Naive thymus-derived CD4-positive, alpha-beta T cell (primary cell): ENCODE measurements around the gene RNF225. TPM values are rescaled to one million over a fixed set of nuclear protein-coding genes. Genes with fewer than 3 reads are reported as not detected.
"Not testable (repeated sequence)": the region's sequence is repeated elsewhere in the genome, so short reads cannot be mapped to it uniquely, and the experiment has no call there.

ENCODE experiments used
- ATAC-seq: fragments of 150-1000 bp; cut with Tn5 transposase; 2 replicates; pipeline ENCODE4 v1.10.0; 2021; ENCODE audit warnings: mild to moderate bottlenecking, moderate library complexity
- CTCF ChIA-PET: fragments of 350-600 bp; sonication (Branson Sonifier 250); formaldehyde crosslinking; loops from one replicate; lab custom pipeline; 2021; ENCODE audit warnings: antibody characterized with exemption; lab: Charles Lee
- POLR2A ChIA-PET: fragments of 350-600 bp; sonication (Branson Sonifier 250); formaldehyde crosslinking; loops from one replicate; lab custom pipeline; 2021; ENCODE audit warnings: antibody characterized with exemption, inconsistent platforms; lab: Charles Lee
- DNase-seq, 9 donors: peaks; one replicate each; pipeline versions ENCODE4 v3.0.0 to v3.0.0-alpha.2; 2020 to 2022; ENCODE audit warnings: mixed read lengths in 1 of 9
- H3K27ac ChIP-seq: one replicate; pipeline ENCODE4 v1.7.0; 2013; ENCODE audit warnings: mild to moderate bottlenecking, low read depth, low read length, moderate library complexity
- H3K27me3 ChIP-seq, 2 donors: one replicate each; pipeline ENCODE4 v1.7.0; 2013; ENCODE audit warnings: low read length in 2 of 2, mild to moderate bottlenecking in 2 of 2, moderate library complexity in 2 of 2; ENCODE audit not compliant: control insufficient read depth in 2 of 2, insufficient read depth in 2 of 2
- H3K36me3 ChIP-seq, 3 experiments: 1 replicate in 2 of 3; 2 replicates in 1 of 3; pipeline ENCODE4 v1.7.0; 2013; ENCODE audit warnings: low read length in 3 of 3, mild to moderate bottlenecking in 3 of 3, moderate library complexity in 1 of 3; ENCODE audit not compliant: insufficient read depth in 3 of 3, control insufficient read depth in 2 of 3
- H3K4me1 ChIP-seq, 2 donors: one replicate each; pipeline ENCODE4 v1.7.0; 2013; ENCODE audit warnings: low read length in 2 of 2, mild to moderate bottlenecking in 2 of 2, moderate library complexity in 1 of 2; ENCODE audit not compliant: control insufficient read depth in 2 of 2, insufficient read depth in 2 of 2
- H3K4me3 ChIP-seq: 2 replicates; pipeline ENCODE4 v1.7.0; 2013; ENCODE audit warnings: mild to moderate bottlenecking, low read length
- H3K9me3 ChIP-seq, 3 experiments: 1 replicate in 2 of 3; 2 replicates in 1 of 3; pipeline ENCODE4 v1.7.0; 2013; ENCODE audit warnings: low read length in 3 of 3; ENCODE audit not compliant: control insufficient read depth in 2 of 3
- H3K27ac Mint-ChIP-seq, 9 donors: one replicate each; pipeline ENCODE4 v1.8.0; 2020 to 2022; ENCODE audit warnings: mixed read lengths in 9 of 9, mild to moderate bottlenecking in 8 of 9, moderate library complexity in 5 of 9, inconsistent platforms in 2 of 9
- H3K27me3 Mint-ChIP-seq, 5 donors: one replicate each; pipeline ENCODE4 v1.8.0; 2021 to 2022; ENCODE audit warnings: mixed read lengths in 5 of 5, mild to moderate bottlenecking in 1 of 5
- H3K36me3 Mint-ChIP-seq, 5 donors: one replicate each; pipeline ENCODE4 v1.8.0; 2020 to 2022; ENCODE audit warnings: mixed read lengths in 5 of 5, mild to moderate bottlenecking in 3 of 5, inconsistent platforms in 1 of 5
- H3K4me1 Mint-ChIP-seq, 7 donors: one replicate each; pipeline ENCODE4 v1.8.0; 2020 to 2022; ENCODE audit warnings: mixed read lengths in 7 of 7, mild to moderate bottlenecking in 3 of 7, inconsistent platforms in 1 of 7
- H3K4me3 Mint-ChIP-seq, 10 donors: one replicate each; pipeline ENCODE4 v1.8.0; 2020 to 2022; ENCODE audit warnings: mild to moderate bottlenecking in 10 of 10, mixed read lengths in 10 of 10, moderate library complexity in 6 of 10, inconsistent platforms in 2 of 10
- H3K9me3 Mint-ChIP-seq, 11 donors: one replicate each; pipeline ENCODE4 v1.8.0; 2020 to 2022; ENCODE audit warnings: mixed read lengths in 11 of 11, mild to moderate bottlenecking in 4 of 11, inconsistent platforms in 1 of 11, moderate library complexity in 1 of 11
- intact Hi-C, 2 donors: fragments of 100-400 bp; cut with micrococcal nuclease; formaldehyde crosslinking; loops; one replicate each; pipeline ENCODE4 v1.15.1; 2023
- polyA plus RNA-seq, 2 donors: library from polyadenylated mRNA; unstranded; fragments of 300-500 nt; fragmentation: Illumina TruSeq; gene quantifications; one replicate each; pipeline ENCODE4 v1.2.3, GENCODE V29; 2021
- total RNA-seq, 6 experiments: library from RNA in 5 of 6; stranded (reverse) in 5 of 6; gene quantifications; 1 replicate in 5 of 6; 2 replicates in 1 of 6; pipeline ENCODE4 v1.2.3 and lab custom pipeline; 2021 to 2026

The RNF225 gene
- total RNA-seq (under 1 TPM in 4 of 5 experiments, not detected in 1; 0.32 to 0.53 (median 0.50) TPM), polyA plus RNA-seq (not detected), total RNA-seq (lab: John Stamatoyannopoulos, UW) (0.54 reads per million)

DNA sequence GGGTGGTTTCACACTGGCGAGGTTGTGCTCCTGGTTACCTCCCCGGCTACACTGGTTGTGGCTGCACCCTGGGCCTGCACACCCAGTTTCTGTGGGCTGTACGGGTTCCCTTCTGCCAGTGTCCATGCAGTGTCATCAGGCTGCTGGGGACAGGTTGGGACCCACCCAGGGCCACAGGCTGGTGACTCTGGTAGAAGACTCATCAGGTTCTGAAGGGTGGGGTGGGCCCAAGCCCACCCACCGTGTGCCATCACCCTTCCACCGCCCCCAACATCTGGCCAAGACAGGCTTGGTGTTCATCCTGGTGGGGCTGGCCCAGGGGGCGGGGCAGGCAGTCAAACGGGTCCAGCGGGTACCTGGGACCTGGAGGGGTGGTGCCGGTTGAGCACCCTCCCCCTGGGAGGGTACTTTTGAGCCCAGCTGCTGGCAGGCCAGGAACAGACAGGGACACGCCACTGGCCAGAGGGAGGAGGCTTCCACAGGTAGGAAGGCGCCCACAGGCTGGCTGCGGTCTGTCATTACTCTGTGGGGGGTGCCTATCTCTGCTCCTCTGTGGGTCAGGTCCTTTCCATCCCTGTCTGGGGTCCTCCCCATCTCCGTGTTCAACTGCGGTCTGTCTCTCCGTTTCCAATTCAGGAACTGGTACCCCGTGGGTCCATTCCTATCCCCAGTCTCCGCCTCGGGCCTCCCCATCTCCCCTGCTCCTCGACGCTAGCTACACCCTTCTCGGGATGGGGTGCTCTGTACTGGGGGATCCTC, at the start of gene RNF225:
Gene RNF225, plus strand, starts transcription at position 437 of the 759 bp plus-strand sequence. CDS start 434 bp downstream, outside the sequence.
- ChIA-PET POLR2A (interaction anchor here (1.3 kb wide), 1 partner anchor 33 kb away, joined by 3 read pairs; the partner anchor contains the start of gene ZNF497), CTCF (no interaction called here)
- no peak within 1 kb of the TSS for H3K4me3 ChIP-seq
- intact Hi-C loops = no loop called here
- Mint-ChIP-seq H3K36me3 (peaks cover 10 to 30% (median 18%) of the 10 kb centered on the region in 5 donors), H3K4me1 (peaks cover 0 to 27% (median 13%) of the 10 kb centered on the region in 7 donors), H3K9me3 (no peaks in the 10 kb centered on the region), H3K27me3 (peaks cover 5 to 19% (median 7%) of the 10 kb centered on the region in 5 donors), H3K27ac (peak within 1 kb of the TSS in 1 of 9 donors; percentile 32), H3K4me3 (peak within 1 kb of the TSS in 1 of 10 donors; percentile 38)
- peaks cover 0 to 50% (median 9%) of the 10 kb centered on the region in 3 experiments for H3K36me3 ChIP-seq
- peaks cover 3% of the 10 kb centered on the region in 2 donors for H3K27me3 ChIP-seq
- H3K4me1 ChIP-seq = peaks cover 0 to under 1% of the 10 kb centered on the region in 2 donors
- no peak within 1 kb of the TSS for H3K27ac ChIP-seq
- no peaks in the 10 kb centered on the region for H3K9me3 ChIP-seq
- DNase-seq (no peak), ATAC-seq (peak; percentile 20)

DNA sequence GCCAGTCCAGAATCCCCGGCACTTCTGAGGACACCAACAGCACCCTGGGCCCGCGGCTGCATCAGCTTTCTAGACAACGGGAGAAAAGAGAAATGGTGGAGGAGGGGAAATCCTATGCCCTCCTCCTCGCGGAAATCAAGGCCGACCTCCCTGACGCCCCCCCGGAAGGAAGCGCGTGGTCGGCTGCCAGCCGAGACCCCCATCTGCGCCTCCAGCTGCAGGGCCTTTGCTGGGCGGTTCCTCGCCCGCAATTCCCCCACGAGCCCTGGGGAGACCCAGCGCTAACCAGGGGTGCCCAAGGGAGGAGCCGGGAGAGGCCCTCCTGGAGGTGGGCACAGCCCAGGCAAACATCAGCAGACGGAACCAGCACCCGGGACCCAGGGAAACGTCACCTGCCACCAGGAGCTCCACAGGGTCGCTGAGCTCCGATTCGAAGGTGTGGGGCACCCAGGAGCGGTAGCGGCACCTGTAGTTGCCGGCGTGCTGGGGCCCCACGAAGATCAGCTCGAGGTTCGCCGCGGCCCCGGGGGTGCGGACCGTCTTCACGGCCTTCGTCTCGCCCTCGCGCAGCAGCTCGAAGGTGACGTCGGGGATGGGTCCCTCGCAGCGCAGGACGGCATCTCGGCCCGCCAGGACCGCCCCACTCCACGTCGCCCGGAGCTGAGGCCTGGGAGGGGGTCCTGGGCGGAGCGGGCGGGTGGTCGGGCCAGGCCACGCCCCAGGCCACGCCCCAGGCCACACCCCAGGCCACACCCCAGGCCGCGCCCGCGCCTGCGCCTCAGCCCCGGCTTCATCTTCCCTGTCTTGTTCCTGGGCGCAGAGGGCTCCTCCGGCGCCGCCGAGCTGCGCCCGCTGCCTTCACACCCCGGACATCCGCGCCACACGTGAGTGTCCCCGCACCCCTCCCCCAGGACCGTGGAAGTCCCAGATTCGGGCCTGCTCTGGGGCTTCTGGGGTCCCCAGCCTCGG, 48.2 kb upstream of the RNF225 start:
- ATAC-seq (peak; percentile 98), DNase-seq (peak; percentile 50 to 78 (median 68))
- H3K27me3 ChIP-seq = no peaks in the 10 kb centered on the region
- intact Hi-C loops = loop anchor here (1.0 to 5.0 kb wide), 8 partner anchors 9 to 60 kb away; partner anchors contain the start of genes ZNF497 (in 2 of the 2), ZNF837 (in 2 of the 2), ERVK3-1 (in 1 of the 2) and ZNF584 (in 1 of the 2)
- H3K9me3 Mint-ChIP-seq = peaks cover 0 to 8% (median 1%) of the 10 kb centered on the region in 11 donors
- H3K4me3 ChIP-seq = peak overlapping the region; percentile 77
- H3K36me3 Mint-ChIP-seq = peaks cover 6 to 22% (median 9%) of the 10 kb centered on the region in 5 donors
- H3K27ac Mint-ChIP-seq = peak overlapping the region; percentile 71 to 93 (median 85)
- peaks cover 0 to 5% (median 0%) of the 10 kb centered on the region in 5 donors for H3K27me3 Mint-ChIP-seq
- CTCF ChIA-PET = interaction anchor here (0.6 kb wide), 1 partner anchor 131 kb away, joined by 3 read pairs; no protein-coding TSS in a partner anchor
- peak overlapping the region; percentile 86 to 97 (median 92) for H3K4me3 Mint-ChIP-seq
- peaks cover 0 to 7% of the 10 kb centered on the region in 2 donors for H3K4me1 ChIP-seq
- H3K27ac ChIP-seq = peak overlapping the region; percentile 73
- H3K36me3 ChIP-seq = no peaks in the 10 kb centered on the region
- no peaks in the 10 kb centered on the region for H3K9me3 ChIP-seq
- POLR2A ChIA-PET = interaction anchor here (0.6 to 2.3 kb wide), 9 partner anchors 9 to 113 kb away, joined by 3 to 12 read pairs (median 4); partner anchors contain the start of genes ZNF497 and ZNF837
- H3K4me1 Mint-ChIP-seq = peaks cover 23 to 36% (median 29%) of the 10 kb centered on the region in 7 donors

- H3K27me3 ChIP-seq, H3K9me3 ChIP-seq, H3K4me1 ChIP-seq, ATAC-seq, H3K9me3 Mint-ChIP-seq, H3K27me3 Mint-ChIP-seq, H3K36me3 ChIP-seq, DNase-seq, CTCF ChIA-PET: not testable (repeated sequence)
- Mint-ChIP-seq H3K4me1 (peaks cover 23 to 39% (median 29%) of the 10 kb centered on the region in 7 donors), H3K36me3 (peaks cover 3 to 20% (median 6%) of the 10 kb centered on the region in 5 donors), H3K27ac (peak overlapping the region in 8 of 9 donors; percentile 71 to 93 (median 85)), H3K4me3 (peak overlapping the region; percentile 86 to 97 (median 92))
- intact Hi-C loops = loop anchor here in 1 of 2 donors (5.0 kb wide), 3 partner anchors 34 to 59 kb away; partner anchors contain the start of genes ERVK3-1, ZNF584 and ZNF837
- peak overlapping the region; percentile 77 for H3K4me3 ChIP-seq
- POLR2A ChIA-PET = interaction anchor here (0.6 to 2.3 kb wide), 7 partner anchors 8 to 165 kb away, joined by 3 to 12 read pairs (median 3); partner anchors contain the start of genes ZNF274 and ZNF837
- peak overlapping the region; percentile 73 for H3K27ac ChIP-seq
Measured at GRCh38 chr19:58348080-58348479, 47.4 kb upstream of the RNF225 start.

DNA sequence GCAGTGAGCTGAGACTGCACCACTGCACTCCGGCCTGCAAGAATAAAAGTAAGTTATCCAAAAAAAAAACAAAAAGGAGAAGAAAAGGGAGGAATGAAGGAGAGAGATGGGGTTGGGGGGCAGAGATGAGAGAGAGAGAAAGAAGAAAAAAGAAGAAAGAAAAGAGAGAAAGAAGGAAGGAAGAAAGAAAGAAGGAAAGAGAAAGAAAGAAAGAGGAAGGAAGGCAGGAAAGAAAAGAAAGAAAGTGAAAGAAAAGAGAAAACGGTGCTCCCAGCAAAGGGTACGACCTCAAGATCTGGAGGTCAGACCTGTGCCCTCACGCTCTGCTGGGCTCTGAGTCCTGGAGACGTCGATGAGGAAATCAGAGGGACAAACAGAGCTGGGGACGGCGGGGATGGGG, 45.9 kb upstream of the RNF225 start:
- CTCF ChIA-PET = no interaction called here
- POLR2A ChIA-PET = no interaction called here
- no peaks in the 10 kb centered on the region for H3K27me3 ChIP-seq
- ATAC-seq = no peak
- Mint-ChIP-seq H3K27ac (no peak overlapping the region), H3K4me3 (peak overlapping the region in 5 of 10 donors; percentile 5 to 45 (median 27)), H3K9me3 (peaks cover 0 to 4% (median 0%) of the 10 kb centered on the region in 11 donors), H3K27me3 (peaks cover 0 to 5% (median 0%) of the 10 kb centered on the region in 5 donors), H3K36me3 (peaks cover 3 to 18% (median 6%) of the 10 kb centered on the region in 5 donors), H3K4me1 (peaks cover 23 to 39% (median 29%) of the 10 kb centered on the region in 7 donors)
- H3K4me1 ChIP-seq = peaks cover 0 to 7% of the 10 kb centered on the region in 2 donors
- intact Hi-C loops = loop anchor here in 1 of 2 donors (5.0 kb wide), 3 partner anchors 33 to 58 kb away; partner anchors contain the start of genes ERVK3-1, ZNF584 and ZNF837
- no peaks in the 10 kb centered on the region for H3K36me3 ChIP-seq
- no peaks in the 10 kb centered on the region for H3K9me3 ChIP-seq
- H3K27ac ChIP-seq = no peak overlapping the region
- H3K4me3 ChIP-seq = no peak overlapping the region
- no peak for DNase-seq

DNA sequence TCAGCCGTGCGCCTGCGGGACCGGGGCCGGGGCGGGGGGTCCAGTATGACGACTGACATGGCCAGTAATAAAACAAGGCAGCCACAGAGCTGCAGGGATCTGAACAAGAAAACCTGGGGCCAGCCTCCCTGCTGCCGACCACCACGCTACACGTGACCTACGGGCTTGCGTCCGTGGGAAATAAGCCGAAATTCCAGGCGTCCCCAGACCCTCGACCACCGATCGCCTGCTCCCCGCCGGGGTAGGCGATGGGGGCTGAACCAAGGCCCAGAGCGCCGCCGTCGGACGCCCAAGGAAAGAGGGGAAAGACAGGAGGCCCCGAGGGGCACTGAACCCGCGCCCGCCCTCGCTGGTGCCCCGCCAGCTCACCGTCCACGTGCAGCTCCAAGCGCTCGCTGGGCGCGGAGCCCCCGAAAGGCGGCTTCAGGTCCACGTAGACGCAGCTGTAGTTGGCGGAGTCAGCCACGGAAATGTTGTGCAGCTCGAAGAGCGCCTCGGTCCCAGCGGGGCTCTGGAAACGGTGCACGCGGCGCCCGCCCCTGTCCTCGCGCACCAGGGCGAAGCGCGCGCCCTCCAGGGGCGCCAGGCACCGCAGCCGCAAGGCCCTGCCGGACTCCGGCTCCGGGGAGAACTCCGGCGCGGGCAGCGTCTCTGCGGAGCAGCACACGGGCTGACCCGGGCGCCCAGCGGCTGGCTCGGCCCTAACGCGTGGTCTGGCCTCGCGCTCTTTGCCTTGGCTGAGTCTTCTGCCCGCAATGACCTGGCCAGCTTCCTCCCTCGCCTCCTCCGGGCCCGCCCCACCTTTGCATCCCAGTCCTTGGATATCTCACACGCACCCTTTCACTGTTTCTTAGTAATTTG, 45.2 kb upstream of the RNF225 start:
- H3K27ac Mint-ChIP-seq = no peak overlapping the region
- ChIA-PET CTCF (interaction anchor here (0.6 kb wide), 1 partner anchor 123 kb away, joined by 3 read pairs; no protein-coding TSS in a partner anchor), POLR2A (interaction anchor here (1.2 kb wide), 1 partner anchor 11 kb away, joined by 4 read pairs; no protein-coding TSS in a partner anchor)
- peak overlapping the region in 1 of 10 donors; percentile 27 for H3K4me3 Mint-ChIP-seq
- intact Hi-C loops = no loop called here
- peaks cover 0 to 7% of the 10 kb centered on the region in 2 donors for H3K4me1 ChIP-seq
- DNase-seq (no peak), ATAC-seq (no peak)
- no peak overlapping the region for H3K4me3 ChIP-seq
- peaks cover 0 to 4% (median 0%) of the 10 kb centered on the region in 11 donors for H3K9me3 Mint-ChIP-seq
- no peaks in the 10 kb centered on the region for H3K27me3 ChIP-seq
- peaks cover 3 to 18% (median 6%) of the 10 kb centered on the region in 5 donors for H3K36me3 Mint-ChIP-seq
- H3K9me3 ChIP-seq = no peaks in the 10 kb centered on the region
- no peaks in the 10 kb centered on the region for H3K36me3 ChIP-seq
- peaks cover 22 to 45% (median 32%) of the 10 kb centered on the region in 7 donors for H3K4me1 Mint-ChIP-seq
- H3K27ac ChIP-seq = no peak overlapping the region
- peaks cover 0 to 5% (median 0%) of the 10 kb centered on the region in 5 donors for H3K27me3 Mint-ChIP-seq
